Type B pancreatic cell (in vitro differentiated cells): Measurements from ENCODE around the gene PTGIS. TPM values are rescaled to one million over a fixed set of nuclear protein-coding genes. Genes with fewer than 3 reads are reported as not detected.

Experiments used
- DNase-seq: peaks from one replicate; pipeline ENCODE4 v3.0.0; 2021; ENCODE audit warnings: mixed read lengths; ENCODE audit not compliant: unreplicated experiment; ENCODE audit errors: extremely low spot score
- H3K27ac Mint-ChIP-seq: 2 replicates; pipeline ENCODE4 v1.8.0; 2021; ENCODE audit warnings: mild to moderate bottlenecking, mixed read lengths
- H3K27me3 Mint-ChIP-seq: 2 replicates; pipeline ENCODE4 v1.8.0; 2021; ENCODE audit warnings: mixed read lengths
- H3K36me3 Mint-ChIP-seq: 2 replicates; pipeline ENCODE4 v1.8.0; 2021; ENCODE audit warnings: mixed read lengths
- H3K4me1 Mint-ChIP-seq: one replicate; pipeline ENCODE4 v1.8.0; 2021; ENCODE audit warnings: mixed read lengths; ENCODE audit not compliant: unreplicated experiment
- H3K4me3 Mint-ChIP-seq: 2 replicates; pipeline ENCODE4 v1.8.0; 2021; ENCODE audit warnings: mild to moderate bottlenecking, mixed read lengths
- H3K9me3 Mint-ChIP-seq: 2 replicates; pipeline ENCODE4 v1.8.0; 2021; ENCODE audit warnings: mixed read lengths
- total RNA-seq: library from RNA; stranded (reverse); gene quantifications from 2 replicates; pipeline ENCODE4 v1.2.1, GENCODE V29; 2021; ENCODE audit warnings: low replicate concordance
- TF ChIP-seq, protein P1 (sequence below): fragments of 200-600 bp; sonication (generic); conservative IDR thresholded peaks from 2 replicates; pipeline ENCODE4 v1.5.0; 2021; ENCODE audit warnings: antibody characterized with exemption, mild to moderate bottlenecking

The PTGIS gene
- total RNA-seq, 1 donor from 2014 or later, result 33.3 TPM

DNA sequence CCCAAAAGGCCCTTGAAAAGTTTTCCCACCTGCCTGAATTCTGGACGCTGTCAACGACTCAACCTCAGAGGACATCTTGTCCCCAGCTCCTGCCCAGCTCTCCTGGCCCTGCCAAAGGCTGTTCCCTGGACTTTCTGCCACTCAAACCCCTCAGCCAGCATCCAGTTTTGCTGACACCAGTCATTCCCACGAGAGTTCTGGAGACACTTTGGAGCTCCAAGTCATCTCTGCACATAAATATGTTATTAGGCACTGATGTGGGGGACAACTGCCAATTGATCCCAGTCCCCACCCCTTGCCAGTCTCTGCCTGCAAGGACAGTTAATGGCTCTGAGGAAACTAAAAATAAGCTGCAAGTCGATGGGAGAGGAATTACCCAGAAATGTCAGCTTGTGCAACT, 46.6 kb downstream of the PTGIS start:
- Mint-ChIP-seq H3K4me3 (no peak overlapping the region), H3K4me1 (no peaks in the 10 kb centered on the region), H3K27ac (no peak overlapping the region), H3K27me3 (no peaks in the 10 kb centered on the region), H3K36me3 (peaks cover 14% of the 10 kb centered on the region), H3K9me3 (no peaks in the 10 kb centered on the region)
- TF ChIP-seq, protein P1, sequence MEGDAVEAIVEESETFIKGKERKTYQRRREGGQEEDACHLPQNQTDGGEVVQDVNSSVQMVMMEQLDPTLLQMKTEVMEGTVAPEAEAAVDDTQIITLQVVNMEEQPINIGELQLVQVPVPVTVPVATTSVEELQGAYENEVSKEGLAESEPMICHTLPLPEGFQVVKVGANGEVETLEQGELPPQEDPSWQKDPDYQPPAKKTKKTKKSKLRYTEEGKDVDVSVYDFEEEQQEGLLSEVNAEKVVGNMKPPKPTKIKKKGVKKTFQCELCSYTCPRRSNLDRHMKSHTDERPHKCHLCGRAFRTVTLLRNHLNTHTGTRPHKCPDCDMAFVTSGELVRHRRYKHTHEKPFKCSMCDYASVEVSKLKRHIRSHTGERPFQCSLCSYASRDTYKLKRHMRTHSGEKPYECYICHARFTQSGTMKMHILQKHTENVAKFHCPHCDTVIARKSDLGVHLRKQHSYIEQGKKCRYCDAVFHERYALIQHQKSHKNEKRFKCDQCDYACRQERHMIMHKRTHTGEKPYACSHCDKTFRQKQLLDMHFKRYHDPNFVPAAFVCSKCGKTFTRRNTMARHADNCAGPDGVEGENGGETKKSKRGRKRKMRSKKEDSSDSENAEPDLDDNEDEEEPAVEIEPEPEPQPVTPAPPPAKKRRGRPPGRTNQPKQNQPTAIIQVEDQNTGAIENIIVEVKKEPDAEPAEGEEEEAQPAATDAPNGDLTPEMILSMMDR, result no peak
- no peak for DNase-seq

DNA sequence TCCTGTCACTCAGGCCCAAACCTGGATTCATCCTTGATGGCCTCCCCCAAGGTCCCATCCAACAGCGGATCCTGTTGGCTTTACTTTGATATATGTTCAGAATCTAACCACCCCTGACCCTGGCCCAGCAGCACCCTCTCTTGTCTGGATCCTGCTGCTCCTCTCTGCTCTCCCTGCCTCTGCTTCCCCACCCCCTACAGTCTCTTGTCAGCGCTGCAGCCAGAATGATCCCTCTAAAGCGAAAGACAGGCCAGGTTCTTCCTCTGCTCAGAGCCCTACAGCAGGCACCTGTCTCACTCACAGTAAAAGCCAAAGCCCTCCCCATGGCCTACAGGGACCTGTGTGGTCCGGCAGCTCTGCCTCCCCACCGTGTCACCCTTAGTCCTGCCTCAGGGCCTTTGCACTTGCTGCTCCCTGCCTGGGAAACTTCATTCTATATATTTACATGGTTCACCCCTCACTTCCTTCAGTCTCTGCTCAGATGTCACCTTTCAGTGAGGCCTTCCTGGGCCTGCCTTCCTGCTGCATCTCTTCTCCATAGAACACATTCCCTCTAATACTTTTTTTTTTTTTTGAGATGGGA, 48.1 kb downstream of the PTGIS start:
- TF ChIP-seq, protein P1, result no peak
- Mint-ChIP-seq H3K27me3 (no peaks in the 10 kb centered on the region), H3K4me3 (no peak overlapping the region), H3K27ac (no peak overlapping the region), H3K4me1 (no peaks in the 10 kb centered on the region), H3K9me3 (no peaks in the 10 kb centered on the region), H3K36me3 (peaks cover 14% of the 10 kb centered on the region)
- no peak for DNase-seq

DNA sequence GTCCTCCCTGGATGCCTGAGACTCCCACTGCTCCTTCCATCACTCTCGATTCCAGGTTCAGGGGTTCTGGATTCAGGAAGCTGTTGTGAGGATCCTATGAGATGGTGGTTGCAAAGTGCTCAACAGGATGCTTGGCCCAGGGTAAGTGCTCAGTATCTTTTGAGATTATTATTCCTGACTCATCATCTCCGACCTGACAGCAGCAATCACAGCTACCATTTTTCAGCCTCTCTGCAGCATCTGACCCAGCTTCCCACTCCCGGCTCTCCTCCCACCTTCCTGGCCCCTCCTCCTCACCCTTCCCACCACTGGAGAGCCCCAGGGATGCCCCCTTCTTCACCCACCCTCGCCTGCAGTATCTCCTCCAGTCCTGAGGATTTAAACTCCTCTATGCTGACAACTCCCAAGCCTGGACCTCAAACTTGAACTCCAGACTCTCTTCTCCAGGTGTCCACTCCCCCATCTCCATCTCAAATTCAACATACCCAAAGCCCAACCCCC, 48.7 kb downstream of the PTGIS start:
- H3K27ac Mint-ChIP-seq, result no peak overlapping the region

DNA sequence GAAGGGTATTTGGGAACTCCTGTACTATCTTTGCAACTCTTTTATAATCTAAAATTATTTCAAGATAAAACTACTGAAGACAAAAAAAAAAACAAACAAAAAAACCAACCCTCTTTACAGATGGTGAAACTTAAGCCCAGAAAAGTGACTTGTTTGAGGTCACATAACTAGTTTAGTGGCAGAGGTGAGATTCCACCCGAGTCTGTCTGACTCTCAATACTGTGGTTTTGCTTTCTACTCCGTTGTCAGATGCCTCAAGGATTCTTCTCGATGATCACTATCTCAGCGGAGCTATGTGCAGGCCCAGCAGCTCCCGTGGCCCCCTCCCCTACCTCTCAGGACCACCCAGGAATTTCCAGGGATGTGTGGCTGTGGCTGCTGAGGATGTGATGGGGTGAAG, 49.4 kb downstream of the PTGIS start:
- TF ChIP-seq, protein P1, result no peak
- Mint-ChIP-seq H3K36me3 (peaks cover 14% of the 10 kb centered on the region), H3K9me3 (no peaks in the 10 kb centered on the region), H3K4me1 (no peaks in the 10 kb centered on the region), H3K27me3 (no peaks in the 10 kb centered on the region), H3K4me3 (no peak overlapping the region), H3K27ac (no peak overlapping the region)
- DNase-seq, result no peak

More for the DNA sequence above, 48.7 kb downstream of the PTGIS start:
- Mint-ChIP-seq H3K9me3 (no peaks in the 10 kb centered on the region), H3K4me1 (no peaks in the 10 kb centered on the region), H3K36me3 (peaks cover 14% of the 10 kb centered on the region), H3K4me3 (no peak overlapping the region), H3K27me3 (no peaks in the 10 kb centered on the region)
- DNase-seq, result no peak
- TF ChIP-seq, protein P1, result no peak

DNA sequence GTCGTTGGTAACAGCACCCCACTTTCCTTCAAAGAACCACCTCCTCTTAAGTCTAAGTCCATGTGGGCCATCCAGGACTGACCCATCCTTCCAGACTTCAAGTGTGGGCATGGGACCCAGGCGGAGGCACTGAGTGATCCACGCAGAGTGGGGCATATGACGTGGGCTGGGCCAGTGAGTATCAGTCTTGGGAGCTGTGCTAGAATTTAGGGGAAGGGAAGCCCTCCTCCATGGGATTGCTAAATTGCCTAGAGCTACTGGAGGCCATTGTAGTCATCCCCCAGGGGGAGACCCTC, 50.2 kb downstream of the PTGIS start:
- DNase-seq, result no peak
- Mint-ChIP-seq H3K27me3 (no peaks in the 10 kb centered on the region), H3K27ac (no peak overlapping the region), H3K9me3 (no peaks in the 10 kb centered on the region), H3K4me3 (no peak overlapping the region), H3K4me1 (no peaks in the 10 kb centered on the region), H3K36me3 (peaks cover 11% of the 10 kb centered on the region)
- TF ChIP-seq, protein P1, result no peak
